ENCODE data around the gene PLEKHS1.

The PLEKHS1 gene

DNA sequence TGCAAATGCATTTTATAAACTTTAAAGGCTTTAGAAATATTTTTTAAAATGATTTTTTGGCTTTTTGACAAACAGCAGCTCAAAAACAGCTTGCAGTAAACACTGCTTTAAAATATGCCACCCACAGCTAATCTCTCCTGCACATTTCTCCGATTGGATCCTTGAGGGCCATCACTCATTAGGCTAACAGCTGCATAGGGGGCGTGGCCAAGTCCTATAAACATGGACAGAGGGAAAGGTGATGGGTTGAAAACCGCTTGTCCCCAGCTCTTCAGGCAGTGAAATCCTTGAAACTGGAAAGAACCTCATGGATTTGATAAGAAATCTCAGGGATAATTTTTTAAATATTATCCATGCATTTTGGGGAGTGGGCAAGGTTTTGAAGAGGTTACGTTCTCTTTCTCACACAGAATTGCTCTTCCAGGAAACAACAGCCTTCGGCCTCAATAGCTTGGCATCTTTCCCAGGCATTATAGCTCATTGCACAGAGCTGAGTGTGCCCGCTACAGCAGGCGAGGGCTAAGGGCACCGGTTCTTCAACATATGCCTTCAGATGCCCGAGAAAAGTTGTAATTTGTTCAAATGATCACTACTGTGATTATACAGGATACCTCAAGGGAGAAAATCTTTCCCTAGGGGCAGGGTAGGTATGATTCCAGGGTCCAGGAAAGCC, 1.7 kb downstream of the PLEKHS1 start:
- H3K36me3 Mint-ChIP-seq (ENCODE audit: low read depth), result no peaks in the 10 kb centered on the region
- TF ChIP-seq, protein P1, sequence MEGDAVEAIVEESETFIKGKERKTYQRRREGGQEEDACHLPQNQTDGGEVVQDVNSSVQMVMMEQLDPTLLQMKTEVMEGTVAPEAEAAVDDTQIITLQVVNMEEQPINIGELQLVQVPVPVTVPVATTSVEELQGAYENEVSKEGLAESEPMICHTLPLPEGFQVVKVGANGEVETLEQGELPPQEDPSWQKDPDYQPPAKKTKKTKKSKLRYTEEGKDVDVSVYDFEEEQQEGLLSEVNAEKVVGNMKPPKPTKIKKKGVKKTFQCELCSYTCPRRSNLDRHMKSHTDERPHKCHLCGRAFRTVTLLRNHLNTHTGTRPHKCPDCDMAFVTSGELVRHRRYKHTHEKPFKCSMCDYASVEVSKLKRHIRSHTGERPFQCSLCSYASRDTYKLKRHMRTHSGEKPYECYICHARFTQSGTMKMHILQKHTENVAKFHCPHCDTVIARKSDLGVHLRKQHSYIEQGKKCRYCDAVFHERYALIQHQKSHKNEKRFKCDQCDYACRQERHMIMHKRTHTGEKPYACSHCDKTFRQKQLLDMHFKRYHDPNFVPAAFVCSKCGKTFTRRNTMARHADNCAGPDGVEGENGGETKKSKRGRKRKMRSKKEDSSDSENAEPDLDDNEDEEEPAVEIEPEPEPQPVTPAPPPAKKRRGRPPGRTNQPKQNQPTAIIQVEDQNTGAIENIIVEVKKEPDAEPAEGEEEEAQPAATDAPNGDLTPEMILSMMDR (IDR thresholded peaks at IDR 0.05; ENCODE audit: unreplicated experiment in 3 of 3), result no peak
- no peak overlapping the region for H3K27ac Mint-ChIP-seq
- H3K9me3 Mint-ChIP-seq, result peaks cover 2% of the 10 kb centered on the region
- H3K27me3 Mint-ChIP-seq (ENCODE audit: low read depth), result no peaks in the 10 kb centered on the region
- no peak overlapping the region for H3K4me3 Mint-ChIP-seq
- peaks cover 12% of the 10 kb centered on the region for H3K4me1 Mint-ChIP-seq

DNA sequence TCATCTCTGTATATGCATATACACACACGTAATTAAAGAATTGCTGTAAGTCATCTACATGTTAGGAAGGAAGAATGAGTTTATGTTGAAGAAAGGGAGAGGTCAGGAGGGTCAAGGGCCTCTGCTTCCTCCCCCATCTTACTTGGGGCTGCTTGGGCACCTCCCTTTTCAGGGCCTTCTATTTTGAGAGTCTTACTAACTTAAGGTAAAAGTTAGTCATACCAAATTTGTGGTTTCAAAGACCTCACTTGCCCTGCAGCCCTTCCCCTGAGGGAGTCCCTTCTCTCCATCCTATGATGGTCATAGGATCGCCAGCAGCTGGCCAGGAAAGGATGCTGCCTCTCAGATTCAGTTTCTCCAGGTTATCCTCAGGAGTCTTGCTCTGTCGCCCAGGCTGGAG, 2.6 kb downstream of the PLEKHS1 start:
- H3K27me3 Mint-ChIP-seq (ENCODE audit: low read depth), result peaks cover 4% of the 10 kb centered on the region
- TF ChIP-seq, protein P1 (IDR thresholded peaks at IDR 0.05; ENCODE audit: unreplicated experiment in 3 of 3), result no peak
- H3K4me3 Mint-ChIP-seq, result no peak overlapping the region
- H3K36me3 Mint-ChIP-seq (ENCODE audit: low read depth), result no peaks in the 10 kb centered on the region
- peaks cover 2% of the 10 kb centered on the region for H3K9me3 Mint-ChIP-seq
- peaks cover 12% of the 10 kb centered on the region for H3K4me1 Mint-ChIP-seq
- no peak overlapping the region for H3K27ac Mint-ChIP-seq

DNA sequence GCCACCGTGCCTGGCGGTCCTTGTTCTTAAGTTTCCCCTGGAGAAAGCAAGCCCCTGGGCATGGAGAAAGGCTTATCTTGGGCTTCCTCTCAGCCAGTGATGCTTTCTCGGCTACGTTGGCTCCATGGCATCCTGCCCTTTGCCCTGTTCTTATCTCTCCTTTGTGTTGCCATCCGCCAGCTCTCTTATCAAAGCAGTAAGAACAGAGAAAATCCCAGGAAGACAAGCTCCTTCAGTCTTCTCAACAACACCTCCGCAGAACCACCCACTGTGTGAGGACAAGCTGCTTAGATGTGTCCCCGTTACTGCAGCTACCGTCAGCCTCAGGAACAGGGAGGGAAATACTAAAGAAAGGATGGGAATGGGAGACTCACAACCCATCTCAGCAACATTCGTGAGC, 3.3 kb downstream of the PLEKHS1 start:
- H3K9me3 Mint-ChIP-seq, result peaks cover 2% of the 10 kb centered on the region
- TF ChIP-seq, protein P1 (IDR thresholded peaks at IDR 0.05; ENCODE audit: unreplicated experiment in 3 of 3), result no peak
- H3K4me1 Mint-ChIP-seq, result peaks cover 12% of the 10 kb centered on the region
- H3K27me3 Mint-ChIP-seq (ENCODE audit: low read depth), result peaks cover 4% of the 10 kb centered on the region
- no peak overlapping the region for H3K4me3 Mint-ChIP-seq
- no peaks in the 10 kb centered on the region for H3K36me3 Mint-ChIP-seq (ENCODE audit: low read depth)
- H3K27ac Mint-ChIP-seq, result no peak overlapping the region

DNA sequence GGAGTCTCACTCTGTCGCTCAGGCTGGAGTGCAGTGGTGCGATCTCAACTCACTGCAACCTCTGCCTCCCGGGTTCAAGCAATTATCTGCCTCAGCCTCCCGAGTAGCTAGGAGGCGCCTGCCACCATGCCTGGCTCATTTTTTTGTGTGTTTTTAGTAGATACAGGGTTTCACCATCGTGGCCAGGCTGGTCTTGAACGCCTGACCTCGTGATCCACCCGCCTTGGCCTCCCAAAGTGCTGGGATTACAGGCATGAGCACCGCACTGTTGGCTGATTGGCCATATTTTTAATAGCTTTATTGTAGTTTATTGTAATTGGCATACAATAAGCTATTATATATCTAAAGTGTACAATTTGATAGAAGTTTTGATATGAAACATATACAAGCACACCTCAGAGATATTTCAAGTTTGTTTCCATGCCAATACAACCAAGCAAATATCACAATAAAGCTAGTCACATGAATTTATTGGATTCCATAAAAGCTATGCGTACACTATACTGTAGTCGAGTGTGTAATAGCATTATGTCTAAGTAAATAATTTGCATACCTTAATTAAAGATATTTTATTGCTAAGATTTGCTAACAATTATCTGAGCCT, 5.6 kb downstream of the PLEKHS1 start:
- H3K9me3 Mint-ChIP-seq, result peaks cover 2% of the 10 kb centered on the region
- TF ChIP-seq, protein P1 (IDR thresholded peaks at IDR 0.05; ENCODE audit: unreplicated experiment in 3 of 3), result no peak
- peaks cover 4% of the 10 kb centered on the region for H3K27me3 Mint-ChIP-seq (ENCODE audit: low read depth)
- H3K4me1 Mint-ChIP-seq, result peaks cover 12% of the 10 kb centered on the region
- H3K4me3 Mint-ChIP-seq, result no peak overlapping the region
- H3K36me3 Mint-ChIP-seq (ENCODE audit: low read depth), result no peaks in the 10 kb centered on the region
- H3K27ac Mint-ChIP-seq, result no peak overlapping the region

DNA sequence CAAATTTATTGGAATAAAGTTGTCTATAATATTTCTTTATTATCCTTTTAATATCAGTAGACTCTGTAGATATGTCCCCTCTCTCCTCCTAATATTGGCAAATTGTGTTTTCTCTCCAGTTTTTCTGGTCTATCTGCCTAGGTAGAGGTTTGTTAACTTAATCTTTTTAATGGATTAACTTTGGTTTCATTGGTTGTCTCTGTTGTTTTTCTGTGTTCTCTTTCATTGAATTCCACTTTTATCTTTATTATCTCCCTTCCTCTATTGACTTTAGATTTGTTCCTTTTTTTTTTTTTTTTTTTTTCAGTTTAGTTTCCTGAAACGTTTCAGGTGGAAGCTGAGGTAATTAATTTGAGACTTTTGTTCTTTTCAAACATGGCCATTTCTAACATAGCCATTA, 10.6 kb downstream of the PLEKHS1 start:
- TF ChIP-seq, protein P1 (IDR thresholded peaks at IDR 0.05; ENCODE audit: unreplicated experiment in 3 of 3), result no peak
- H3K9me3 Mint-ChIP-seq, result peaks cover 14% of the 10 kb centered on the region
- no peaks in the 10 kb centered on the region for H3K4me1 Mint-ChIP-seq
- peaks cover 4% of the 10 kb centered on the region for H3K27me3 Mint-ChIP-seq (ENCODE audit: low read depth)
- peaks cover 3% of the 10 kb centered on the region for H3K36me3 Mint-ChIP-seq (ENCODE audit: low read depth)
- H3K27ac Mint-ChIP-seq, result no peak overlapping the region
- H3K4me3 Mint-ChIP-seq, result no peak overlapping the region

DNA sequence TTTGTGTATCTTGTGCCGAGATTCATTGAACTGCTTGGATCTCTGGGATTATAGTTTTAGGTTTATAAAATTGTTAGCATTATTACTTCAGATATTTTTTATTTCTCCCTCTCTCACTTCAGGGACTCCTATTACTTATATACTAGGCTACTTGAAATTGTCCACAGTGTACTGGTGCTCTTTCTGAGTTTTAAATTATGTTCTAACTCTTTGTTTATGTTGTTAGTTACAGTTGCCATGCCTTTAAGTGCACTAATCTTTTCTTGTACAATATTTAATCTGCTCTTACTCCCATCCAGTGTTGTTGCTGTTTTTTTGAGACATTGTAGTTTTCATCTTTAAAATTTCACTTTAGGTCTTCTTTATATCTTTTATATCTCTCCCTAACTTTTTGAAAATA, 13.1 kb downstream of the PLEKHS1 start:
- peak overlapping the region in 1 of 3 experiments; percentile 67 for H3K27ac Mint-ChIP-seq
- TF ChIP-seq, protein P1 (IDR thresholded peaks at IDR 0.05; ENCODE audit: unreplicated experiment in 3 of 3), result no peak
- H3K27me3 Mint-ChIP-seq (ENCODE audit: low read depth), result peaks cover 5% of the 10 kb centered on the region
- H3K36me3 Mint-ChIP-seq (ENCODE audit: low read depth), result peaks cover 3% of the 10 kb centered on the region
- H3K4me3 Mint-ChIP-seq, result no peak overlapping the region
- H3K9me3 Mint-ChIP-seq, result peaks cover 14% of the 10 kb centered on the region
- no peaks in the 10 kb centered on the region for H3K4me1 Mint-ChIP-seq
